Breast epithelium (tissue), 4 donors: Measurements from ENCODE around the gene CALU. TPM values are rescaled to one million over a fixed set of nuclear protein-coding genes. Genes with fewer than 3 reads are reported as not detected.
A peak's percentile ranks its signal among the peaks of the same experiment; 100 is the strongest.

Source experiments
- DNase-seq, 2 donors: peaks; one replicate each; pipeline ENCODE4 v3.0.0-alpha.2; 2019; ENCODE audit warnings: low spot score in 2 of 2
- H3K27ac ChIP-seq, 2 donors: fragments of 200-600 bp; sonication (generic) in 1 of 2; one replicate each; pipeline ENCODE4 v1.5.1; 2016 to 2019; ENCODE audit warnings: mild to moderate bottlenecking in 1 of 2
- H3K27me3 ChIP-seq, 2 donors: fragments of 200-600 bp; sonication (generic) in 1 of 2; one replicate each; pipeline versions ENCODE4 v1.5.1 to v1.6.0; 2017 to 2019; ENCODE audit warnings: control low read depth in 1 of 2, mild to moderate bottlenecking in 1 of 2
- H3K36me3 ChIP-seq: fragments of 200-600 bp; one replicate; pipeline ENCODE4 v1.5.1; 2019
- H3K4me1 ChIP-seq, 2 donors: fragments of 200-600 bp; sonication (generic); one replicate each; pipeline ENCODE4 v1.5.1; 2016 to 2019; ENCODE audit warnings: control low read depth in 1 of 2
- H3K4me3 ChIP-seq, 3 donors: fragments of 200-600 bp; sonication (generic); 1 replicate in 2 of 3; 2 replicates in 1 of 3; pipeline ENCODE4 v1.5.1; 2016 to 2019; ENCODE audit warnings: mild to moderate bottlenecking in 3 of 3, moderate library complexity in 2 of 3
- H3K9me3 ChIP-seq, 2 donors: fragments of 200-600 bp; sonication (generic) in 1 of 2; one replicate each; pipeline ENCODE4 v1.5.1; 2016 to 2019; ENCODE audit warnings: control low read depth in 1 of 2
- POLR2A ChIP-seq: fragments of 450-650 bp; IDR thresholded peaks from one replicate; pipeline ENCODE4 v1.6.1; 2016; ENCODE audit warnings: antibody characterized with exemption, mild to moderate bottlenecking, moderate library complexity
- POLR2AphosphoS5 ChIP-seq, 3 donors: sonication (generic); formaldehyde crosslinking; IDR thresholded peaks; one replicate each; pipeline ENCODE4 v1.6.1; 2017; ENCODE audit warnings: antibody characterized with exemption in 3 of 3
- intact Hi-C: fragments of 100-400 bp; cut with DNase I; formaldehyde crosslinking; loops from one replicate; pipeline ENCODE4 v1.15.1; 2023; ENCODE audit warnings: low total_unique reads
- total RNA-seq, 3 donors: library from RNA; depleted of rRNA; stranded (reverse); fragments of >200 nt; gene quantifications; one replicate each; pipeline ENCODE4 v1.1.0, GENCODE V29; 2016
- TF ChIP-seq, protein P1 (sequence below), 3 donors: fragments of 450-650 bp; IDR thresholded peaks; one replicate each; pipeline ENCODE4 v1.5.1; 2016 to 2017; ENCODE audit warnings: antibody characterized with exemption in 3 of 3, mild to moderate bottlenecking in 3 of 3, moderate library complexity in 3 of 3

CALU gene
- total RNA-seq = 100 to 1,000 TPM in 2 of 3 donors, 10 to 100 TPM in 1; 79.3 to 124 (median 104) TPM

- peak; percentile 76 to 93 (median 77) for TF ChIP-seq POLR2AphosphoS5 (IDR thresholded peaks at IDR 0.05)
- peak; percentile 74 for TF ChIP-seq POLR2A
- TF ChIP-seq, protein P1, sequence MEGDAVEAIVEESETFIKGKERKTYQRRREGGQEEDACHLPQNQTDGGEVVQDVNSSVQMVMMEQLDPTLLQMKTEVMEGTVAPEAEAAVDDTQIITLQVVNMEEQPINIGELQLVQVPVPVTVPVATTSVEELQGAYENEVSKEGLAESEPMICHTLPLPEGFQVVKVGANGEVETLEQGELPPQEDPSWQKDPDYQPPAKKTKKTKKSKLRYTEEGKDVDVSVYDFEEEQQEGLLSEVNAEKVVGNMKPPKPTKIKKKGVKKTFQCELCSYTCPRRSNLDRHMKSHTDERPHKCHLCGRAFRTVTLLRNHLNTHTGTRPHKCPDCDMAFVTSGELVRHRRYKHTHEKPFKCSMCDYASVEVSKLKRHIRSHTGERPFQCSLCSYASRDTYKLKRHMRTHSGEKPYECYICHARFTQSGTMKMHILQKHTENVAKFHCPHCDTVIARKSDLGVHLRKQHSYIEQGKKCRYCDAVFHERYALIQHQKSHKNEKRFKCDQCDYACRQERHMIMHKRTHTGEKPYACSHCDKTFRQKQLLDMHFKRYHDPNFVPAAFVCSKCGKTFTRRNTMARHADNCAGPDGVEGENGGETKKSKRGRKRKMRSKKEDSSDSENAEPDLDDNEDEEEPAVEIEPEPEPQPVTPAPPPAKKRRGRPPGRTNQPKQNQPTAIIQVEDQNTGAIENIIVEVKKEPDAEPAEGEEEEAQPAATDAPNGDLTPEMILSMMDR (IDR thresholded peaks at IDR 0.05) = no peak
- peaks cover 0 to 10% of the 10 kb centered on the region in 2 donors for H3K4me1 ChIP-seq
- intact Hi-C loops = no loop called here
These were observed at the start of gene CALU for GRCh38 chr7:128739048-128739962. TSS of gene CALU (plus strand) at chr7:128739359. CDS start at chr7:128748584, 9,225 bp downstream.

GRCh38 chr7:128691227-128691626 lies 47.9 kb upstream of the CALU start:
- H3K36me3 ChIP-seq = no peaks in the 10 kb centered on the region
- H3K4me1 ChIP-seq = no peaks in the 10 kb centered on the region
- H3K4me3 ChIP-seq = no peak overlapping the region
- no peaks in the 10 kb centered on the region for H3K27me3 ChIP-seq
- intact Hi-C loops = no loop called here
- TF ChIP-seq POLR2A (no peak), POLR2AphosphoS5 (IDR thresholded peaks at IDR 0.05) (no peak)
- TF ChIP-seq, protein P1 (IDR thresholded peaks at IDR 0.05) = no peak
- no peak overlapping the region for H3K27ac ChIP-seq
- DNase-seq = no peak
- H3K9me3 ChIP-seq = no peaks in the 10 kb centered on the region

More at GRCh38 chr7:128739048-128739962, at the start of gene CALU:
- DNase-seq = peak; percentile 95 to 97
- Histone ChIP-seq H3K4me3 (peak within 1 kb of the TSS; percentile 89 to 91 (median 89)), H3K9me3 (no peaks in the 10 kb centered on the region), H3K27me3 (no peaks in the 10 kb centered on the region), H3K27ac (peak within 1 kb of the TSS; percentile 85 to 95), H3K36me3 (no peaks in the 10 kb centered on the region)

GRCh38 chr7:128692623-128693270 lies 46.4 kb upstream of the CALU start:
- H3K27me3 ChIP-seq = peaks cover 0 to 14% of the 10 kb centered on the region in 2 donors
- no peak for DNase-seq
- no peaks in the 10 kb centered on the region for H3K9me3 ChIP-seq
- H3K4me1 ChIP-seq = peaks cover 0 to 4% of the 10 kb centered on the region in 2 donors
- H3K27ac ChIP-seq = no peak overlapping the region
- H3K4me3 ChIP-seq = no peak overlapping the region
- TF ChIP-seq POLR2A (no peak), POLR2AphosphoS5 (IDR thresholded peaks at IDR 0.05) (no peak)
- TF ChIP-seq, protein P1 (IDR thresholded peaks at IDR 0.05) = no peak
- no peaks in the 10 kb centered on the region for H3K36me3 ChIP-seq
- intact Hi-C loops = no loop called here

DNA sequence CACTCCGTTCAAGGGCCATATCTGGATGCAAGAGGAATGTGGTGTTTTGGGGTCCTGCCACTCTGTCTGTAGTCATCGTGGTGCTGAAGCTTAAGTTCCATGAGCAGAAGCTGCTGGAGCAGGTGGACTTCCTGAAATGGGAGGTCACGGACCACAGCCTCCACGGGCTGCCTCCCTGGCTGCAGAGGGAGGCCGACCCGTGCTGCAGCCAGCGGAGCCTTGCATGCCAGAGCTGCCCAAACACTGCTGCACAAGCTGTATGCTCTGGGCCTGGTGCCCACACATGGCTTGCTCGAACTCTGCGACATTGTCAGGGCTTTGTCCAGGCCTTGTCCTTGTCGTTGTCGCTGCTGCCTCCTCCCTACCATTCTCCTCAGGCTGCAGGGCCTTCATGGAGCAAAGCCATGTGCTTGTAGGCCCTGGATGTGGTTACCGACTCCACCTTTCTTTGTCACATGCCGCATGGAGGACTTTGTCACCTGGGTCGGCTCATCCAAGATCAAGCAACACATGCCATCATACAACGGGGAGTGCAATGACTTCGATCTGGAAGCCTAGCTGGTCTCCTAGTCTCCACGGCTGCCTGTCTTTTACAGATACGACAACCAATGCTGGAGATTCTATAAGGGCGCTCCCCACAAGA lies 45.7 kb upstream of the CALU start:
- peaks cover 0 to 4% of the 10 kb centered on the region in 2 donors for H3K4me1 ChIP-seq
- peaks cover 3 to 22% of the 10 kb centered on the region in 2 donors for H3K27me3 ChIP-seq
- H3K36me3 ChIP-seq = no peaks in the 10 kb centered on the region
- no peak for DNase-seq
- H3K27ac ChIP-seq = no peak overlapping the region
- no peak overlapping the region for H3K4me3 ChIP-seq
- intact Hi-C loops = no loop called here
- H3K9me3 ChIP-seq = no peaks in the 10 kb centered on the region
- TF ChIP-seq, protein P1 (IDR thresholded peaks at IDR 0.05) = no peak
- TF ChIP-seq POLR2AphosphoS5 (IDR thresholded peaks at IDR 0.05) (no peak), POLR2A (no peak)
